Metanephros (tissue), 1 donor: ENCODE measurements around the gene DMP1. TPM values are rescaled to one million over a fixed set of nuclear protein-coding genes. Genes with fewer than 3 reads are reported as not detected.

Source experiments
- total RNA-seq: library from RNA; depleted of rRNA; stranded (reverse); fragments of >200 nt; gene quantifications from one replicate; pipeline ENCODE4 v1.2.3, GENCODE V29; 2014

Gene DMP1
- total RNA-seq = not detected

GRCh38 chr4:87649980-87650379 lies at the start of gene DMP1:
Gene DMP1 (plus strand): TSS chr4:87650280. CDS start chr4:87656493, 6,213 bp downstream.

GRCh38 chr4:87608229-87608628 lies 41.9 kb upstream of the DMP1 start, which contains the start of gene DSPP:
Gene DSPP (plus strand): TSS chr4:87608529. CDS start chr4:87610909, 2,380 bp downstream.

Other genes starting within 250 kb of the DMP1 start
- gene NUDT9, start 227.7 kb upstream of the DMP1 start, total RNA-seq = 29.1 TPM
- gene SPARCL1, start 120.9 kb upstream of the DMP1 start, total RNA-seq = 46.2 TPM
- not detected for gene DSPP, start 41.8 kb upstream of the DMP1 start, total RNA-seq
- gene IBSP, start 149.3 kb downstream of the DMP1 start, total RNA-seq = not detected
- gene MEPE, start 182.7 kb downstream of the DMP1 start, total RNA-seq = not detected